ENCODE results near the gene C12orf54.
"Not testable (repeated sequence)": the region's sequence is repeated elsewhere in the genome, so short reads cannot be mapped to it uniquely, and the experiment has no call there.

Gene C12orf54

DNA sequence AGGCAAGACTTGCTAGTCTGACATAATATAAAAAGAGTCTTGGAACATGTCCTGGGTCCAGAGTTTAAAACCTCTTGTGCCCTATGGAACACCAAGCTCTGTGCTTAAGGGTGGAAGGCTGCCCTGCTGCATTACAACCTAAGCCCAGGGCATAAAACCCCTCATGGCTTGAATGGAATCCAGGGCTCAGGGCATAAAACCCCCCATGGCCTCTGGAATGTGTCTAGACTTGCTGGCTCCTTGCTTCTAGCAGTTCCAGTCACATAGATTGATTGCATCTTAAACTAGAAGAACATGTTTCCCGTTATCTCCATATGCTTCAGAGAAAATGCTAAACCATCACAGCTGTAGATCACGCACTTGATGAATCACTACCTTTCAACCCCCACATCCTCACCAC is 24.5 kb downstream of the C12orf54 start:
- DNase-seq; intact Hi-C loops (cut with DNase I): not testable (repeated sequence)

DNA sequence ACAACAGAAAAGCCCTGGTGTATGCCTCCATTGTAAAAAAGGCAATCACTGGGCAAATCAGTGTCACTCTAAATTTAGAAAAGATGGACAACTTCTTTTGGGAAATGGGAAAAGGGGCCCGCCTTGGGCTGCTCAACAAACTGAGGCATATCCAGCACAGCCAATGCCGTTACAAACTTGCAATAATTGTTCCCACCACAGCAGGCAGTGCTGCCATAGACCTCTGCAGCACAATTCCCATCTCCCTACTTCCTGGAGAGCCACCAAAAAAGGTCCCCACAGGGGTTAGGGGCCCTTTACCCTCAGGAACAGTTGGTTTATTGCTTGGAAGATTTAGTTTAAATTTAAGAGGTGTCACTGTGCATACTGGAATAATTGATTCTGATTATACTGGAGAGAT is 26.7 kb downstream of the C12orf54 start:
- intact Hi-C loops (cut with DNase I): no loop called here
- no peak for DNase-seq

DNA sequence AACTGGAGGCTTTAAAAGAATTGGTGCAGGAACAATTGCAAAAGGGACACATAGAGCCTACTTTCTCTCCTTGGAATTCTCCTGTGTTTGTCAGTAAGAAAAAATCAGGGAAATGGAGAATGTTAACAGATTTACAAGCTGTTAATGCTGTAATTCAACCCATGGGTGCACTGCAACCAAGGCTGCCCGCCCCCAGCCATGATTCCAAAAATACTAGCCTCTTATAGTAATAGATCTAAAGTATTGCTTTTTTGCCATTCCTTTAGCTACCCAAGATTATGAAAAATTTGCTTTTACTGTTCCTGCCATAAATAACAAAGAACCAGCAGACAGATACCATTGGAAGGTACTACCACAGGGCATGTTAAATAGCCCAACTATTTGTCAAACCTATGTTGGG is 27.8 kb downstream of the C12orf54 start:
- DNase-seq: no peak
- intact Hi-C loops (cut with DNase I): no loop called here

DNA sequence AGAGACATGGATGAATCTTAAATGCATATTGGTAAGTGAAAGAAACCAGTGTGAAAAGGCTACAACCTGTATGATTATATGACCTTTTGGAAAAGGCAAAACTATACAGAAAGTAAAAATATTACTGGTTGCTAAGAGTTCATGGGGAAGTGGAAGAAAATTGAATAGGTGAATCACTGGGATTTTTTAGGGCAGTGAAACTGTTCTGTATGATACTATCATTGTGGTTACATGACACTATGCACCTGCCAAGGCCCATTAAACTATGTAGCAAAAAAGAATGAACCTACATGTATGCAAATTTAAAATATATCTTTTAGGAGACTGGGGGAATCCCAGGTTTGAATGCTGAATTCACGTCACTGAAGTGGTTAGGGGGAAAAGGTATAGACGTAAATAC is 30.6 kb downstream of the C12orf54 start:
- no peak for DNase-seq
- intact Hi-C loops (cut with DNase I): no loop called here

DNA sequence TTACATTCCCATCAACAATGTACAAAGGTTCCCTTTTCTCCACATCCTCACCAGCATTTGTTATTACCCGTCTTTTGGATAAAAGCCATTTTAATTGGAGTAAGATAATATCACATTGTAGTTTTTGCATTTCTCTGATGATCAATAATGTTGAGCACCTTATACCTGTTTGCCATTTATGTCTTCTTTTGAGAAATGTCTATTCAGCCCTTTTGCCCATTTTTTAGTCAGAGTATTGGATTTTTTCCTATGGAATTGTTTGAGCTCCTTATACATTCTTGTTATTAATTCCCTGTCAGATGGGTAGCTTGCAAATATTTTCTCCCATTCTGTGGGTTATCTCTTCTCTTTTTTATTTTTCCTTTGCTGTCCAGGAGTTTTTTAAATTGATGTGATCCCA is 32.4 kb downstream of the C12orf54 start:
- intact Hi-C loops (cut with DNase I): no loop called here
- DNase-seq: no peak

DNA sequence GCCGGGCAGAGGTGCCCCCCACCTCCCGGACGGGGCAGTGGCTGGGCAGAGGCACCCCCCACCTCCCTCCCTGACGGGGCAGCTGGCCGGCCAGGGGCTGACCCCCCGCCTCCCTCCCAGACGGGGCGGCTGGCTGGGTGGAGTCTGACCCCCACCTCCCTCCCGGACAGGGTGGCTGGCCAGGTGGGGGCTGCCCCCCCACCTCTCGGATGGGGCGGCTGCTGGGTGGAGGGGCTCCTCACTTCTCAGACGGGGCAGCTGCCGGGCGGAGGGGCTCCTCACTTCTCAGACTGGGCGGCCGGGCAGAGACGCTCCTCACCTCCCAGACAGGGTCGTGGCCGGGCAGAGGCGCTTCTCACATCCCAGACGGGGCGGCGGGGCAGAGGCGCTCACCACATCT is 38.1 kb downstream of the C12orf54 start:
- intact Hi-C loops (cut with DNase I); DNase-seq: not testable (repeated sequence)

DNA sequence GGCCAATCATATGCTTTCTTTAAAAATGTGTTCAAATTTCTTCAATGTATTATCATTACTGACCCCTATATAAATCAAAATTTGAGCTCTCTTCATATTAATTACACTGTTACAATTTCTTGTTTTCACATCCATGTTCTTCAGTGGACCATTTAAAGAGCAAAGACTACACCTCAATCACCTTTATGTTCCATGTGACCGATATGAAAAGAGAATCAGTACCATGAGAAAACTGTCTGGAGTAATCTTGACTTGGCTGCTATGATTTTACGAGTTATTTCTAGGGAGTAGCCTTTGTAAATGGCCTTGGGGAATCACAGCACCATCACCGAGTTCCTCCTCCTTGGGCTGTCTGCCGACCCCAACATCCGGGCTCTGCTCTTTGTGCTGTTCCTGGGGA is 43.0 kb downstream of the C12orf54 start, which contains the start of gene OR8S1:
TSS of gene OR8S1 (plus strand) at position 301 of the 400 bp plus-strand sequence. CDS start at position 301, 0 bp downstream.
- no peak for DNase-seq
- intact Hi-C loops (cut with DNase I): no loop called here

DNA sequence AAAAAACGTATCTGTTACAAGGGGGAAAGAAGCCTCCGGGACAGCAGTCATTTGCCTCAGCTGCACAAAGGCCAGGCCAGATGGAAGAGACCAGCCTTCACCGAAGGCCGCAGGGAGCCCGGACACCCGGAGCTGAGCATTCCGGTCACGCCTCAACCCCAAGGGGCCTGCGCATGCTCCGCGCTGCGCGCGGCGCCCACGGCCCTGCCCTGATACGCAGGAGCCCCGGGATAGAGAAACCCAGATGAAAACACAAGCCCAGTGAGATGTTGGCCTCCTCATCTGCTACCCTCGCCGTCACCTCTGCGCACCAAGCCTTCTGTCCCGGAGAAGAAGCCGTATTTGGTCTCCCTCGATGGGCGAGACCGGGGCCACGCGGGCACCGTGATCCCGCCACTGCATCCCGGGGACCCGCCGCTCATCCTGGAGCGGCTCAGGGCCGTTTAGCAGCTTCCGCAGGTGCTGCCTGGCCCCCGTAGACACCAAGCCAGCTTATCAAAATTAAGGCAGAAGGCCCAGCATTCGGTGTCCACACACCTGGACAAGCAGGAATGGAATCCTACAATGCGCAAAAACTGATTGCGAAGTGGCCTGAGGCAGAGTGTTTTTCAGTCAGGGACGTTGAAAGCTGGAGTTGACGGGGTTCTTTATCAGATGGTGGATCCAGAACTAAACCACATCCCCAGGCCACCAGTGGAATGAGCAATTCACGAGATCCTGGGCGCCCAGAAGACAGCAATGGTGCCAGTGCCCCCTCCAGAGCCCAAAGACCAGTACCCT is 45.8 kb downstream of the C12orf54 start:
- peak in 2 of 10 donors; percentile 34 to 80 for DNase-seq
- intact Hi-C loops (cut with DNase I): no loop called here

DNA sequence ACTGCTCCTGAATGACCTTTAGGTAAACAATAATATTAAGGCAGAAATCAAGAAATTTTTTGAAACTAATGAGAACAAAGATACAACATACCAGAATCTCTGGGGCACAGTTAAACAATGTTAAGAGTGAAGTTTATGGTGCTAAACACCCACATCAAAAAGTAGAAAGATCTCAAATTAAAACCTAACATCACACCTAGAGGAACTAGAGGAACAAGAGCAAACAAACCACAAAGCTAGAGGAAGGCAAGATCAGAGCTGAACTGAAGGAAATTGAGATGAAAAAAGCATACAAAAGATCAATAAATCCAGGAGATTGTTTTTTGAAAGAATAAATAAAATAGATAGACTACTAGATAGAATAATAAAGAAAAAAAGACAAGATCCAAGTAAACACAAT is 50.3 kb downstream of the C12orf54 start:
- no peak for DNase-seq
- intact Hi-C loops (cut with DNase I): no loop called here

DNA sequence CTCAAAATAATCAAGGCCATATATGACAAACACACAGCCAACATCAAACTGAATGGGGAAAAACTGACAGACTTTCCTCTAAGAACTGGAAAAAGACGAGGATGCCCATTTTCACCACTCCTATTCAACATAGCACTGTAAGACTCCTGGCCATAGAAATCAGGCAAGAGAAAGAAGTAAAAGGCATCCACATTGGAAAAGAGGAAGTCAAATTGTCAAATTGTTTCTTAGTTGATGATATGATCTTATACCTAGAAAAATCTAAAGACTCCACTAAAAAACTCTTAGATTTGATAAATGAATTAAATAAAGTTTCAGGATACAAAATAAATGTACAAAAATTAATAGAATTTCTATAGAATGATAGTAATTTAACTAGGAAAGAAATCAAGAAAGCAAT is 54.3 kb downstream of the C12orf54 start:
- DNase-seq: no peak
- intact Hi-C loops (cut with DNase I): no loop called here

DNA sequence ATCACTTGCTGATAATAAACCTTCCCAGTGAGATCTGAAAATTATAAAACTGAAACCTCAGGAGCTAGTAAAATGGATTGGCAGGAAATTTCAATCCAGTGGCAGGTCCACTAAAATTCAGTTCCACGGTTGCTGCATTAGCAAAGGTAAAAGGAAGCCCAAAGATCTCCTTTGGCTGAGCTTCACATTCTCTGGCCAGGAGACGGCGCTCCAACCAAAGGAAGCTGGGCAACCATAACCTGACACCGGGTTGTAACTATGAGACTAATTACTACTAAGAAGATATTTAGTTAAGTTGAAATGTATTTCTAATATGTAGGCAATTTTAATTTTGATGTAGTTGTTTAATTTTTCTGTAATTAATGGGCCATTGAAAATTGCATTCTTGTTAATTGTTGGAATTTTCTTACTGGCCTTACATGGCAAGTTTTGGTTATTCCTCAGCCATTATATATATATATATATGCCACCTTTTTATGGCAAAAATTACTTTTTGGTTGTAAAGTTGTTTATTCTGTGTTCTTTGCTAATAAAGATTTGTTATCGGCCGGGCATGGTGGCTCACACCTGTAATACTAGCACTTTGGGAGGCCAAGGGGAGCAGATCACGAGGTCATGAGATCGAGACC is 60.1 kb downstream of the C12orf54 start:
- peak in 7 of 10 donors; percentile 12 to 88 (median 45) for DNase-seq
- intact Hi-C loops (cut with DNase I): no loop called here

DNA sequence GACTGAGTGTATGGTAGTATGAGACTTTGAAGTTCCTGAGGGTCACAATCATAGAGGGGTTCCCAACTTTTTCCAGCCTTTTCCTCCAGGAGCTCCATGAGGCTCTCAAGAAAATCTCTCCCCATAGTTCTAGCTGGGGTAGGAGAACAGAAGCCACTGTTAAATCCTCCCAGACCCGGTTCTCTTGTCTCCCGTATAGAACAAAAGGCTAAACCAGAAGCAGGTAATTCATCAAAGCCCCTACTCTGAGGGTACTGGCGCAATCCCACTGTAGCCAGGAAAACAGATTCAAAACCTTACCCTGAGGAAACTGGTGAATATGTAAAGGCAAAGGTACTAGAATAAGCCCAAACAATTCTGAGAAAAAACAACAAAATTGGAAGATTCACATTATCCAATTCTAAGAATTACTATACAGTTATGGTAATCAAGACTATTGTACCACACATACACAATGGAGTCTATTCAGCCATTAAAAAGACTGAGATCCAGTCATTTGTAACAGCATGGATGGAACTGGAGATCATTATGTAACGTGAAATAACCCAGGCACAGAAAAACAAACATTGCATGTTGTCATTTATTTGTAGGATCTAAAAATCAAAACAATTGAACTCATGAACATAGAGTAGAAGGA is 63.7 kb downstream of the C12orf54 start:
- intact Hi-C loops (cut with DNase I): no loop called here
- DNase-seq: no peak

All from posterior cingulate gyrus (tissue), 11 donors.